Nephron (organoid): Measurements from ENCODE around the gene SLC2A11.

ENCODE experiments used
- H3K27ac Mint-ChIP-seq, 3 experiments: 2 replicates each; pipeline ENCODE4 v1.8.0; 2020; ENCODE audit warnings: mixed read lengths in 3 of 3, mild to moderate bottlenecking in 2 of 3, moderate library complexity in 1 of 3
- H3K27me3 Mint-ChIP-seq: 2 replicates; pipeline ENCODE4 v1.8.0; 2021; ENCODE audit warnings: low read depth, mild to moderate bottlenecking, moderate library complexity, mixed read lengths
- H3K36me3 Mint-ChIP-seq: 2 replicates; pipeline ENCODE4 v1.8.0; 2020; ENCODE audit warnings: low read depth, mixed read lengths
- H3K4me1 Mint-ChIP-seq: 2 replicates; pipeline ENCODE4 v1.8.0; 2020; ENCODE audit warnings: mixed read lengths
- H3K4me3 Mint-ChIP-seq, 3 experiments: 2 replicates each; pipeline ENCODE4 v1.8.0; 2020; ENCODE audit warnings: mild to moderate bottlenecking in 3 of 3, mixed read lengths in 3 of 3, moderate library complexity in 2 of 3
- H3K9me3 Mint-ChIP-seq: 2 replicates; pipeline ENCODE4 v1.8.0; 2020; ENCODE audit warnings: mixed read lengths
- CTCF ChIP-seq, 3 experiments: fragments of 200-600 bp; sonication (generic); IDR thresholded peaks; one replicate each; pipeline ENCODE4 v1.5.0; 2021; ENCODE audit warnings: antibody characterized with exemption in 3 of 3; ENCODE audit not compliant: unreplicated experiment in 3 of 3

Gene SLC2A11

GRCh38 chr22:23837496-23837859, 20.2 kb upstream of the SLC2A11 start:
- H3K4me1 Mint-ChIP-seq, result peaks cover 55% of the 10 kb centered on the region
- peaks cover 7% of the 10 kb centered on the region for H3K36me3 Mint-ChIP-seq
- H3K9me3 Mint-ChIP-seq, result no peaks in the 10 kb centered on the region
- no peak for TF ChIP-seq CTCF (IDR thresholded peaks at IDR 0.05; ENCODE audit: unreplicated experiment in 3 of 3)
- peak overlapping the region; percentile 75 to 92 (median 91) for H3K4me3 Mint-ChIP-seq
- H3K27me3 Mint-ChIP-seq, result no peaks in the 10 kb centered on the region
- H3K27ac Mint-ChIP-seq, result peak overlapping the region in 1 of 3 experiments; percentile 45

- peaks cover 61% of the 10 kb centered on the region for H3K4me1 Mint-ChIP-seq
- H3K36me3 Mint-ChIP-seq, result peaks cover 7% of the 10 kb centered on the region
- H3K27me3 Mint-ChIP-seq, result no peaks in the 10 kb centered on the region
- peak overlapping the region; percentile 90 to 92 (median 91) for H3K4me3 Mint-ChIP-seq
- peak overlapping the region; percentile 45 to 66 (median 63) for H3K27ac Mint-ChIP-seq
- TF ChIP-seq CTCF (IDR thresholded peaks at IDR 0.05; ENCODE audit: unreplicated experiment in 3 of 3), result no peak
- H3K9me3 Mint-ChIP-seq, result no peaks in the 10 kb centered on the region
Observed at GRCh38 chr22:23837911-23838680, 19.6 kb upstream of the SLC2A11 start.

- Mint-ChIP-seq H3K4me3 (peak within 1 kb of the TSS; percentile 90 to 92 (median 91)), H3K36me3 (peaks cover 7% of the 10 kb centered on the region), H3K4me1 (peaks cover 65% of the 10 kb centered on the region), H3K27ac (peak within 1 kb of the TSS; percentile 56 to 88 (median 86)), H3K9me3 (no peaks in the 10 kb centered on the region), H3K27me3 (no peaks in the 10 kb centered on the region)
- TF ChIP-seq CTCF (IDR thresholded peaks at IDR 0.05; ENCODE audit: unreplicated experiment in 3 of 3), result no peak
Observed at GRCh38 chr22:23838681-23839468, 18.8 kb upstream of the SLC2A11 start, which contains the start of gene DERL3. TSS of gene DERL3 (minus strand) at chr22:23839006. CDS start at chr22:23838987, 19 bp downstream.

- no peaks in the 10 kb centered on the region for H3K9me3 Mint-ChIP-seq
- H3K36me3 Mint-ChIP-seq, result peaks cover 7% of the 10 kb centered on the region
- H3K4me3 Mint-ChIP-seq, result peak overlapping the region in 2 of 3 experiments; percentile 26 to 41
- H3K4me1 Mint-ChIP-seq, result peaks cover 74% of the 10 kb centered on the region
- TF ChIP-seq CTCF (IDR thresholded peaks at IDR 0.05; ENCODE audit: unreplicated experiment in 3 of 3), result no peak
- peak overlapping the region; percentile 56 to 88 (median 86) for H3K27ac Mint-ChIP-seq
- H3K27me3 Mint-ChIP-seq, result no peaks in the 10 kb centered on the region
Observed at GRCh38 chr22:23840026-23840425, 17.6 kb upstream of the SLC2A11 start.

GRCh38 chr22:23841292-23841691, 16.4 kb upstream of the SLC2A11 start:
- H3K27me3 Mint-ChIP-seq, result no peaks in the 10 kb centered on the region

More at GRCh38 chr22:23841292-23841691, 16.4 kb upstream of the SLC2A11 start:
- Mint-ChIP-seq H3K4me1 (peaks cover 78% of the 10 kb centered on the region), H3K27ac (peak overlapping the region; percentile 57 to 90 (median 72)), H3K9me3 (no peaks in the 10 kb centered on the region), H3K36me3 (no peaks in the 10 kb centered on the region), H3K4me3 (peak overlapping the region in 2 of 3 experiments; percentile 20 to 24)
- no peak for TF ChIP-seq CTCF (IDR thresholded peaks at IDR 0.05; ENCODE audit: unreplicated experiment in 3 of 3)
